OCI-LY1 (cell line): ENCODE data around the gene KIAA2012.

Experiments
- H2AFZ ChIP-seq: fragments of 200-600 bp; sonication (generic), shearing (Covaris generic); 2 replicates; pipeline ENCODE4 v1.6.0; 2014; ENCODE audit warnings: antibody characterized with exemption, mild to moderate bottlenecking, low read length
- H3F3A ChIP-seq: fragments of 200-600 bp; sonication (generic), shearing (Covaris generic); 2 replicates; pipeline ENCODE4 v1.6.0; 2014; ENCODE audit warnings: mild to moderate bottlenecking, antibody characterized with exemption, low read length, moderate library complexity; ENCODE audit not compliant: insufficient read depth
- H3K27ac ChIP-seq: fragments of 200-600 bp; sonication (generic); 2 replicates; pipeline ENCODE4 v1.5.1; 2014; ENCODE audit warnings: low read length, mixed run types, mild to moderate bottlenecking, low read depth; ENCODE audit not compliant: poor library complexity, severe bottlenecking
- H3K27me3 ChIP-seq: fragments of 200-600 bp; sonication (generic); 2 replicates; pipeline ENCODE4 v1.6.0; 2014; ENCODE audit warnings: antibody characterized with exemption, mild to moderate bottlenecking, low read length, moderate library complexity; ENCODE audit not compliant: insufficient read depth
- H3K36me3 ChIP-seq: fragments of 200-600 bp; sonication (generic); 2 replicates; pipeline ENCODE4 v1.6.1; 2014; ENCODE audit warnings: mild to moderate bottlenecking, antibody characterized with exemption, low read length, moderate library complexity, mixed read lengths; ENCODE audit not compliant: insufficient read depth
- H3K4me1 ChIP-seq: fragments of 200-600 bp; sonication (generic); 2 replicates; pipeline ENCODE4 v1.5.1; 2014; ENCODE audit warnings: mild to moderate bottlenecking, low read length, moderate library complexity; ENCODE audit not compliant: insufficient read depth, severe bottlenecking
- H3K4me2 ChIP-seq: fragments of 200-600 bp; sonication (generic), shearing (Covaris generic); 2 replicates; pipeline ENCODE4 v1.6.1; 2014; ENCODE audit warnings: low read length
- H3K4me3 ChIP-seq: fragments of 200-600 bp; sonication (generic); 2 replicates; pipeline ENCODE4 v1.5.1; 2014; ENCODE audit warnings: low read length, low read depth, mild to moderate bottlenecking, mixed read lengths; ENCODE audit not compliant: poor library complexity, severe bottlenecking
- H3K79me2 ChIP-seq: fragments of 200-600 bp; shearing (Covaris generic); 2 replicates; pipeline ENCODE4 v1.6.1; 2016; ENCODE audit warnings: mixed run types, low read length, mixed read lengths; ENCODE audit not compliant: insufficient read depth
- H3K9ac ChIP-seq: fragments of 200-600 bp; sonication (generic), shearing (Covaris generic); 2 replicates; pipeline ENCODE4 v1.6.1; 2014; ENCODE audit warnings: mild to moderate bottlenecking, low read length, mixed read lengths
- H3K9me2 ChIP-seq: fragments of 200-600 bp; sonication (generic), shearing (Covaris generic); 2 replicates; pipeline ENCODE4 v1.6.1; 2014; ENCODE audit warnings: low read depth, mild to moderate bottlenecking, low read length, mixed read lengths
- H3K9me3 ChIP-seq: fragments of 200-600 bp; shearing (Covaris generic); 2 replicates; pipeline ENCODE4 v1.6.1; 2014; ENCODE audit warnings: low read length, mixed read lengths
- H4K20me1 ChIP-seq: fragments of 200-600 bp; sonication (generic), shearing (Covaris generic); 2 replicates; pipeline ENCODE4 v1.6.0; 2016; ENCODE audit warnings: mild to moderate bottlenecking, low read length; ENCODE audit not compliant: insufficient read depth
- CTCF ChIP-seq: fragments of 200-600 bp; sonication (generic), shearing (Covaris generic); IDR thresholded peaks from 2 replicates; pipeline ENCODE4 v1.5.1; 2017; ENCODE audit warnings: mild to moderate bottlenecking, antibody characterized with exemption, low read length, moderate library complexity, mixed read lengths
- EZH2 ChIP-seq: fragments of 200-600 bp; sonication (generic), shearing (Covaris generic); IDR thresholded peaks from 2 replicates; pipeline ENCODE4 v1.8.0; 2017; ENCODE audit warnings: borderline replicate concordance, mixed run types, mild to moderate bottlenecking, antibody characterized with exemption, low read length, moderate library complexity, mixed read lengths

Gene KIAA2012

DNA sequence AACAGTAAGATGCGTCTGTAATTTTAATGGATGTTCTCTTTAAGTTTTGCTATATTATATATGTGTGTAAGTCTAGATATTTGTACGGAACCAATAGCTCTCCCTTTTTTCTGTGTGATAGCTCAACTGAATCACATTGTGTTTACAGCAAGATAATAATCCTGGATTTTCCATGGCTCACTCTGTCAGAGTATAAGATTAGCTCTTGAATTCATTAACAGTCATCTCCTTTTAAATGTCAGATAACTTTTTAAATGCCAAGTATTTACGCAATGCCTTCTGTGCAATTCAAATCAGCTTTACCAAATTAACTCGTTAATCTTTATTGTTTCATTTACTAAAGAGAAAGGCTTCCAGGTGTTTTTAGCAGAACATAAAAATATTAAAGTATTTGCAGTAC lies 76.9 kb downstream of the KIAA2012 start:
- H3K27ac ChIP-seq, result no peak overlapping the region
- H3K36me3 ChIP-seq, result no peaks in the 10 kb centered on the region
- no peaks in the 10 kb centered on the region for H3F3A ChIP-seq
- H3K9me3 ChIP-seq, result no peaks in the 10 kb centered on the region
- H3K4me3 ChIP-seq, result no peak overlapping the region
- no peaks in the 10 kb centered on the region for H3K9me2 ChIP-seq
- H3K4me2 ChIP-seq, result no peak overlapping the region
- no peaks in the 10 kb centered on the region for H3K4me1 ChIP-seq
- H3K9ac ChIP-seq, result no peak overlapping the region
- no peaks in the 10 kb centered on the region for H3K27me3 ChIP-seq
- TF ChIP-seq CTCF (no peak), EZH2 (no peak)
- H2AFZ ChIP-seq, result no peak overlapping the region
- H3K79me2 ChIP-seq, result no peaks in the 10 kb centered on the region
- no peaks in the 10 kb centered on the region for H4K20me1 ChIP-seq

- H3K9me2 ChIP-seq, result no peaks in the 10 kb centered on the region
- TF ChIP-seq CTCF (no peak), EZH2 (no peak)
- no peaks in the 10 kb centered on the region for H3F3A ChIP-seq
- no peak overlapping the region for H2AFZ ChIP-seq
- no peak overlapping the region for H3K27ac ChIP-seq
- H3K4me1 ChIP-seq, result no peaks in the 10 kb centered on the region
- no peak overlapping the region for H3K4me2 ChIP-seq
- H3K79me2 ChIP-seq, result no peaks in the 10 kb centered on the region
- H3K9ac ChIP-seq, result no peak overlapping the region
- H3K36me3 ChIP-seq, result no peaks in the 10 kb centered on the region
- 0 out of 2 replicates have a peak, but pooled peaks cover 3% of the 10 kb centered on the region for H3K27me3 ChIP-seq
- H3K9me3 ChIP-seq, result no peaks in the 10 kb centered on the region
- H4K20me1 ChIP-seq, result no peaks in the 10 kb centered on the region
- H3K4me3 ChIP-seq, result no peak overlapping the region
Observed at GRCh38 chr2:202152104-202152715, 79.2 kb downstream of the KIAA2012 start.

DNA sequence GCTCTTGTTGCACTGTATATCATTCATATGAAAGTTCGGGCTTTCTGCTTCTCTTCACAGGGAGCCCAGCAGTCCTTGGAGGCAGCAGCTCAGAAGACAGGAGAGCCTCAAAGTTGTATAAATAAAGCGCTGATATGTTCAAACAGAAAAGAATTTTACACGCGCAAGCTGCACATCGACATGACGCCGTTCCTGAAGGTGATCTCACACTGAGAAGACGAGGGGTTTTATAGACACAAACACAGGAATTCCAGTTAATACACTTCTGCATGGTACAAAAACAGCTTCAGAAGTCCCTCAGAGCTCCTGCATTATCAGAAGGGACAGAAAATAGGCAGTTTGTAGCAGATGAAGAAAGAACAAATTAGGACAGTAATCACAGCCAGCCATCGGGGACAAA lies 81.6 kb downstream of the KIAA2012 start:
- Histone ChIP-seq H3K9me2 (no peaks in the 10 kb centered on the region), H3K4me1 (no peaks in the 10 kb centered on the region), H3K4me2 (no peak overlapping the region), H3K27me3 (0 out of 2 replicates have a peak, but pooled peaks cover 3% of the 10 kb centered on the region), H3K9ac (no peak overlapping the region), H3K4me3 (no peak overlapping the region), H2AFZ (no peak overlapping the region), H3K36me3 (no peaks in the 10 kb centered on the region), H3K9me3 (no peaks in the 10 kb centered on the region), H3K27ac (no peak overlapping the region), H3F3A (no peaks in the 10 kb centered on the region), H4K20me1 (no peaks in the 10 kb centered on the region), H3K79me2 (no peaks in the 10 kb centered on the region)
- TF ChIP-seq CTCF (no peak), EZH2 (no peak)
